ENCODE data around the gene MYH8.

Gene MYH8

DNA sequence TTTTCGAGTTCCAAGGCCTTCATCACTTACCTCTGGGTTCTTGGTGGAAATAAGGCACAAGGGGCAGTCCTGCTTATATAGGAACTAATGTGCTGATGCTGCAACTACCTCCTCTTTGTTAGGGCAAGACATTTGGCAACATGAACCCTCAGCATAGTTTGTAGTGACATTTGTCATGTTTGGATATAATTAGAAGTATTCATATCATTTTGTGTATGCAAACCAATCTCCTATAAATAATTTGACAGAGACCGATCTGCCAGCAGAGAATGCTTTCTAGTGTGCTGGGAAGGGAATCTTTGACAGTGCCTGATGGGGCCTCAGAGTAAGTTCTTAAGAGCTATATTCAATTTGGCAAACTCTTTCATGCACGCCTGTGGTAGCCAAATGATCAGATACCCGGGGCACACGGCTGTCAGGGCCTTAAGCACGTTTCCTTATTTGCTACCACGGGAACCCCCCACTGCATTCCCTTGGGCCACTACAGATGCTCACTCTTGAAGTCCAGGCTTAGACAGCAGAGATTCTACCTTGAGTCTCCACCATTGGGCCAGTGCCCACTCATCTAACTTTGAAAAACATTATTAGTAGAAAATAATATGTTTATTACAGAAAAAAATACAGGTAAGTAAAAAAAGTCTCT, at the start of gene MYH8:
TSS of gene MYH8 (minus strand) at position 51 of the 643 bp plus-strand sequence. CDS start 1,723 bp downstream, outside the sequence.
- DNase-seq = no peak

DNA sequence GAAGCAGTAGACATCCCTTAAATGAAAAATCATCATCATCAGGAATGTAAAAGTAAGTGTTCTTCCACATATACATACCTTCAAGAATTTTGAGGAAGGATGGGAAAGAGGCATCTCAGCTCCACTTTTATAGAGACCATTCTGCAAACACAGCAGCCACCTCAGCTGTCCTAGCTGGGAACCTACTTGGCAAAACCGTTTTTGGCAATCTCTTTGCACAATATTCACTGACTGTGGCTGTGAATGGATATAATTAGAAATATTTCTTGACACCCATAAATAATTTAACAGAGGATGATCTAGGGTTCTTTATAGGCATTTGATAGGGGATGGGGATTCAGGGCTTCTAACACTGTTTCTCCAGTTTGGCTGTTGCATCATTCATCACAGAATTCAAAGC, 47.7 kb upstream of the MYH8 start, which contains the start of gene MYH4:
TSS of gene MYH4 (minus strand) at position 101 of the 400 bp plus-strand sequence. CDS start 2,814 bp downstream, outside the sequence.
- DNase-seq = no peak

DNA sequence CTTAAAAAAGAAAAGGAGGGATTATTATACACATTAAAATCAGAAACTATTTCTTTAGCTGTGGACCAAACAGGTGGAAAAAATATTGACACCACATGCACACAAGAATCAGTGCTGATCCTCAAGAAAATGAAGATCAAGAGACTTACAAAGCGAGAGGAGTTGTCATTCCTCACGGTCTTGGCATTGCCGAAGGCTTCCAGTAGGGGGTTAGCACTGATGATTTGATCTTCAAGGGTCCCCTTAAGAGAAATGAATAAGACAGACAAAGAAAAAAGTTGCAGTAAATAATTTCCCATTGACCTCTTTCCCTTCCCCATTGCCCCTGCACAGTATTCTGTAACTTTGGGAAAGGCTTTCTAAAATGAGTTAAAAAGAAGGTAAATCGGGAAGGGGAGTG, 41.7 kb upstream of the MYH8 start:
- no peak for DNase-seq

DNA sequence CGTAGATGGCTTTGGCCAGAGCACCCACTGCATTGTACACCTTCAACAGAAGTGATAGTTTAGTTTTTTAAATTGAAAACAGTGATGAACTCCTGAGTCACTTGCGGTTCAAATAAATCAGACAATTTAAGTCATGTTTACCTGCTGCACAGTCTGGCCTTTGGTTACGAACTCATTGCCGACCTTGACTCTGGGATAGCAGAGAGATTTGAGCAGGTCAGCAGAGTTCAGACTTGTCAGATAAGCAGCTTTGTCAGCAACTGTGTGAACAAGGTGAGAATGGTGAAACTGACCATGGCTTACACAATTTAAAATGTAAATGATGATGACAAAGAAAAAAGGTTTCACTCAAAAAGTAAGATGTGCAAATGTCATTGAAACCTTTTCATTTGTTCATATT, 38.3 kb upstream of the MYH8 start:
- DNase-seq = no peak

DNA sequence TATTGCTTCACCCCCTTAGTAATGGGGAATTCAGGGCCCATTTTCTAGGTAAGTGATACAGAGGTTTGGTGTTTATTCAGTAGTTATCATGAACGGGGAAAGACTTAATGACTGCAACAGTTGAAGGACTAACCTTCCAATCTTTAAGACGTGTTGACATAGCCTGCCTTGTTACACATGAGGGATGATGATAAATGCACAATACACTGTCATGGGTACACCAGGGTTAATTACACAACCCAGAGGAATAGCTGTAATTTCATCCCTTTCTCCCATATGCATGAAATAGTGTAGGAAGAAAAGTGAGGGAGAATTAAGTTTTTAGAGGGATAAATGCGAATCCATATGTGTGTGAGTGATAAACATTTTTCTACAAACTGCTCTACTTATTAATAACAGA, 37.0 kb upstream of the MYH8 start:
- no peak for DNase-seq

DNA sequence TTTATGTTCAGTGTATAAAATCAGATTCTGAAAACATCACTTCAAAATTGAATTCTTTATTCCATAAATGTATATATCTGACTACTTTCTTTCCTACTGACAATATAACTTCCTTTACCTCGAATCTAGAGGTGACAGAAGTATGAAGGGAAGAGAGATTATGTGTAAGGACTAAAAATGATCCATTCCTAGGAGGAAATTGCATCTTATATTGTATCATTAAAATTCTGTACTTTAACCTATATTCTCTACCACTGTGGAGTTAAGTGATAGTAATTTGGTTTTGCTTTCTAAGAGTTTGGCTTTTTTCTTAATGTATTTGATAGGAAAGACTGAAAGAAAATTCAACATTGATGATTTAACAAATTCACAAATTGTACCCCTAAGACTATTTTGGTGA, 36.2 kb upstream of the MYH8 start:
- DNase-seq = no peak

DNA sequence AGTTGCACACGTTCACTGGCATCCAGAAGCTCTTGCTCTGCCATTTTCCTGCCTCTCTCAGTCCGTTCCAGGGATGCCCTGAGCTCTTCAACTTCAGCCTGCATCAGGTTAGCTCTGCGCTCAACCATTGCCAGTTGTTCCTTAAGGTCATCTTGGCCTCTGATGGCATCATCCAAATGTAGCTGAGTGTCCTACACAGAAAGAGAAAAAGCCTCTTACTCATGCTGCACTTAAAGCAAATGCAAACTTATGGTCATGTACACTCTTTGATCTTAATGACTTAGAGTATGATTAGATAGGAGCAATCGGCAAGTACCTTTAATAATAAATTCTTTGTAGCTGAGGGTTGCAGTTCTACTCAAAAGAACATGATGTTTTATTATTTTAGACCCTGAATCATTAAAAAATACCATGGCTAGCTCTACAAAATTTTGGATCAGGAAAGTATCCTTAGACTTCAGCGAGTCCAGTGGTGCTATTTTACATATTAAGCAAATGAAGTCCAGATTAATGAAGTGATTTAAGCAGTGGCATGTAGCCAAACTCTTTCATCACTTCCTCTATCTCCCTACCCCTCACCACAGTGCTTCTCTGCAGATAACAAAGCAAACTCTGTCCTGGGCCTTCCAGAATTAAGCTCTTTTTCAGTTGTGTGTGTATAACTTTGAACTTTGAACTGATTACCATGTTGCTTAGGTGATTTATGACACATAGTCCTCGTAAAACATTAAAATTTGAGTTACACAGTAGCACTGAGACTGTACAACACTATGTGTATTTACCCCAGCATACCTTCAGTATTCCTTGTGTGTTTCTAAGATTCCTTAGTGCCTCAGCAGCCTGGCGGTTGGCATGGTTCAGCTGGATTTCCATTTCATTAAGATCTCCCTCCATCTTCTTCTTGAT, 25.5 kb upstream of the MYH8 start:
- no peak for DNase-seq

DNA sequence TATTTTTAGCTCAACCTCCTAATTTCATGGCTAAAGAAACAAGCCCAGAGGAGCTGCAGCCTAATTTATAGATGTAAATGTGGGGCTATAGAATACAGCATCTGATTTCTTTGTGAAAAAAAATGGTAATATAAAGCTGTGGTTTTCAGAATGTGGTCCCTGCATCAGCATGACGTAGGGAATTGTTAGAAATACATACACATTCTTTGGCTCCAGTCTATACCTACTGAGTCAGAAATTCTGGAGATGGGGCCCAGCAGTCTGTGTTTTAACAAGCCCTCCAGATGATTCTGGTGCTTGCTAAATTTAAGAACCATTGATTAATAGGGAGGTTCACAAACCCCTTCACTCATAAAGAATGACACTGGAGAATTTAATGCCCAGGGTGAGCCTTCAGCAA, 18.1 kb upstream of the MYH8 start:
- DNase-seq = no peak

DNA sequence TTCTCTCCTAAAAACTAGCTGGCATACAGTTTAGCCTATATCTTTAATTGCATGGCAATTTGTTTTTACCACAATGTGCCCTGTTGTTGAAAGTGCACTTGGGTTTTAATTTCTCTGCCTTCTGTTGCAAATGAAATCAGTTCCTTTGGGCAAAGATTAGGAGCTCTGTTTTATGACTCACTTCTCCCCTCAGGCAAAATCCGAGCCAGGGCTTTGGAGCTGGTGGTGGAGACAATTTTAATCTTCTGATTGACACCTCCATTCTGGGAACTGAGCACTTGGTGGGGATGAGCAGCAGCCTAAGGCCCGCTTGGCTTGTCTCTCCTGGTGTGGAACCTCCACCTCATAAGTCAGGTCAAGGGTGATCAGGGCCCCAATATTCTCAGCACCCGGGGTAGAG, 13.3 kb upstream of the MYH8 start:
- no peak for DNase-seq

DNA sequence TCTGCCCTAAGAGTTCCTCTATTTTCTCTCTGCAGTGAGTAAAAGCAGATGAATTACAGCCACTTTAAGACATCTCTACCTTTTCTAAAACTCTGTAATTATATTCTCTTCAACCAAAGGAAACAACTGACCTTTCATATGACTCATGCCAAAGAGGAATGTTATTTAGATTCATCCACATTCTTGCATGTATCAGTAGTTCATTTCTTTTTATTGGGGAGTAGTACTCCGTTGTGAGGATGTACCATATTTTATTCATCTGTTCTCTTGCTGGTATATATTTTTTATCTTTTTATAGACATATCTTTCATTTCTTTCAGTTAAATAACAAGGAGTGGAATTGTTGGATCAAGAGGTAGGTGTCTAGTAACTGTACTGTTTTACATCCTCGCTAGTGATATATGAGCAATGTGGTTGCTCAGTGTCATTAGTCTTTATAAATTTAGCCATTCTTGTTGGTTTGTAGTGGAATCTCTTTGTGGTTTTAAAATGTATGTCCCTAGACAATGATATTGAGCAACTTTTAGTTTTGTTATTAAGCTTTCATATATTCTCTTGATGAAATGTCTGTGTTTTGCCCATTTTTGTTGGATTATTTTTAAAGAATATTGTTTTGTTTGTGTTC, 7.8 kb upstream of the MYH8 start:
- DNase-seq = no peak

DNA sequence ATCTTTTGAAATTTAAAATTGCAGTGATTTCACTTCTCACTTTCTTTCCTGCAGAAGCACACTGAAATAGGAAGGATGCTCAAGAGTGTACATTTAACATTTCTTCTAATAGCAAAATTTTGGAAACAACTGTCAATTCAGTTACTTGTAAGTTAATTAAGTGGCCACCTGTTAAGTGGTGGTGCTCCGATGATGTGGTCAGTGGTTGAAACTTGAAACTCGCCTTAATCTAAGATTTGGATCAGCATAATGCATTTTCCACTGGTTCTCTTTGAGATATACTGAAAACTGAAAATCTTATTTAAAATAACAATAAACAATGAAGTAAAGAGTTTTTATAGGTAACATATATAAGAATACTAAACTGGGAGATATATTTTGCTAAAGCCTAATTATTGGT, 7.0 kb upstream of the MYH8 start:
- no peak for DNase-seq

DNA sequence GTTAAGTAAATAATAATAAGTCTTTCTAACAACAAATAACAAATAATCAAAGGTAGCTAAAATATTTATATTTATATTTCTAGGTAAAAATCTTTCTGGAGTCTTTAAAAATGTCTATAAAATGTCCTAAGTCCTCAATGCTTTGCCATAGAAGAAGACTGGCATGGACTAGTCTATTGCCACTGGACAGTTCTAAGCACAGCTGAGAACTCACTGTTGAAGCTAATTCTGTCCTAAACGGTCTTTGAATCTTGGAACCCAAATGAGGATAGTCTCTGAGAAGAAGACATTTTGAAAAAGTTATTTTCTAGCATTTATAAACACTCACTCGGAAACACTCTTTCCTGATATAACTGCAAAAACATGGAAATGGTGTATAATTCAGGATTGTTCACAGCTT, 539 bp downstream of the MYH8 start:
- no peak for DNase-seq

DNA sequence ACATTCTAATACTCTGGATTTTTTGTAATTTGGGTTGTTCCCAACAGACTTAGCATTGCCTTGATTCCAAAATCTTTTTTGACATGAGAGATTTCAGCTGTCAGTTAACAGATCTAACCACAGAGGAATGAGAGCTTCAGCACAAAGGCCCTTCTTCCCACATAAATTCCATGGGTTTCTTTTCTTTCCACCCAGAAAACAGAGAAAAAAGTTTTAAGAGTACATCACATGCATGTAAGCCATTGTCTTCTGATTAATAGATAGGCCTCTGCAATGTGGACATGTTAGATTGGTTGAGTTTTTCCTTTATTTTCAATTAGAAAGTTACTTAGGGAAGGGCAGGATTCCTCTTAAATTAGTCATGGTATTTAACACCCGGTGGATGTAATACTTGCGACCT, 939 bp downstream of the MYH8 start:
- no peak for DNase-seq

DNA sequence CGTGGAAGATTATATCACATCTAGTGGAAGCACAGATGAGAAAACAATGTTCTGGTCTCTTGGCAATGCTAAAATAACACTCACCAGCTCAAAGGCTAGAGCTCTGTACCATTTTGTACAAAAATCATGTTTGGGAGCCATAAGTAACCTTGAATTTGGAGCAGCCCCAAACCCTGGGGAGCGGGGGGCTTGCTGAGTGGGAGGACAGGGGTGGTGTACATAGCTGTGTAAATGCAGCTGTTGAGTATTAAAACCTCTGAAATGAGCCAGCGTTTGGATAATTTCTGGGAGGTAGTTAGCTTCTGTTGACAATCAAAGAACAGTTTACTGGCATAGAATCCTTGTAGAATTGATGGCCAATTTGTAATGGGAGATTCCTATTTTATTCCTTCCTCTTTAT, 4.3 kb downstream of the MYH8 start:
- no peak for DNase-seq

DNA sequence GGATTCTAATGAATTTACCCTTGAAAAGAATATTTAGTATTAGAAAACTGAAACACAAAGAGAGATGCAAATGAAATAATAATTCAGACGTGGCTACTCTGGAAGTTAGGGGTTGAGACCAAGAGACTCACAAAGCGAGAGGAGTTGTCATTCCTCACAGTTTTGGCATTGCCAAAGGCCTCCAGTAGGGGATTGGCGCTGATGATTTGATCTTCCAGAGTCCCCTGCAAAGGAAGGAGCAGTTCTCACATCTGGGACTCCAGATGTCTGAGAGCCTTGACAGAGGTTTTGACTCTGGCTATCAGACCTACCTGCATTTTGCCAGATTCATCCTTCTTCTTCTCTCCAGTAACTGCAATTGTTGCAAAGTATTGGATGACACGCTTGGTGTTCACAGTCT, 6.6 kb downstream of the MYH8 start:
- no peak for DNase-seq

DNA sequence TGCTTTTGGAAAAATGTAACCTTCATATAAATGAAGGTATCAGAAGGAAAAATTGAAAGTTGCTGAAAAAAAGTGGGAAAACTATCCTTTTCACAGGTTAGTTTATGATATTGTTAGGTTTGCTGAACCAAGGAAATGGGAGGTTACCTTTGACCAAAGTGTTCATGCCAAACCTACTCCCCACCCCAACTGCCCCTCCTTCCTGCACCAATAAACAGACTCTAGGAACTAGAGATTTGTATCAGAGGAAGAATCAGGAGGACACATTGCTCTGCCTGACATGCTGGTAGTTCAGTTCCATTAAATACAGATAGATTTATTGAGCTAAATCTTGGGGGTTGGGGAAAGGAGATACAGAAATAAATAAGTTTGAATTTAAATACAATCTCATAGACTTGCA, 18.2 kb downstream of the MYH8 start:
- no peak for DNase-seq

DNA sequence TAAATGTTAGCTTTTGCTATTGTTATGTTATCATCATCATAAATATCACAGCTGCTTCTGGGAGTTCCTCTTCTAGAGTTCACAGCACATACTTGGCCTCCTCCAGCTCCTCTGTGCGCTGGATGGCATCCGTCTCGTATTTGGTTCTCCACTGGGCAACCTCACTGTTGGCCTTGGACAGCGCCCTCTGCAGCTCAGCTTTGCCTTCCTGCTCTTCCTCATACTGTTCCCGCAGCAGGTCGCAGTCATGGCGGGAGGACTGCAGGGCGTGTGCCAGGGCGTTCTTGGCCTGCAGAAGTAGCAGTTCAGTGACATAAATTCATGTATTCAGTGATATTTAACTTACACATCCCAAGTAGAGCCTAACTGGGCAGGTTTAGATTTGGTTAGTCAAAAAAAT, 23.4 kb downstream of the MYH8 start:
- DNase-seq = no peak

DNA sequence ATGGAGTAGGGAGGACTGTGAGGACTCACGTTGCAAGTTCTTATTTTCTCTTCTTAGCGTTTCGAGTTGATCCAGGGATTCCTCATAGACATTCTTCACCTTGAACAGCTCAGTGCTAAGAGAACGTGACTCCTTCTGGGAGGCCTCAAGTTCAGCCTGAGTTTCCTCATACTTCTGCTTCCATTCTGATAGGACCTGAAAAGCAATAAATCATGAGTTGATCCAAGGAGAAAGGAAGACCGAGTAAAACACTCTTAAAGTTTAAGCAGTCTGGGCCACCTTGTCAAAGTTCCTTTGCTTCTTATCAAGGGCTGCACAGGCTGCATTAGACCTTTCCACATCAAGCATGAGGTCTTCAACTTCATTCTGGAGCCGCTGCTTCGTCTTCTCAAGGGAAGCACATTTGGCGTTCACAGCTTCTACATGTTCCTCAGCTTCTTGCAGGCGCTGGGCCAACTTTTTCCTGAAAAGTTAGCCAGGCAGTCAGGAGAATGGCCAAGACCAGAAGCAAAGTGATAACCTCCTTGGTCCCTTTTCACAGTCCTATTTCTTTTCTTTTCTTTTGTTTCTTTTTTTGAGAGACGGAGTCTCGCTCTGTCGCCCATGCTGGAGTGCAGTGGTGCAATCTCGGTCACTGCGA, 25.1 kb downstream of the MYH8 start:
- DNase-seq = no peak

DNA sequence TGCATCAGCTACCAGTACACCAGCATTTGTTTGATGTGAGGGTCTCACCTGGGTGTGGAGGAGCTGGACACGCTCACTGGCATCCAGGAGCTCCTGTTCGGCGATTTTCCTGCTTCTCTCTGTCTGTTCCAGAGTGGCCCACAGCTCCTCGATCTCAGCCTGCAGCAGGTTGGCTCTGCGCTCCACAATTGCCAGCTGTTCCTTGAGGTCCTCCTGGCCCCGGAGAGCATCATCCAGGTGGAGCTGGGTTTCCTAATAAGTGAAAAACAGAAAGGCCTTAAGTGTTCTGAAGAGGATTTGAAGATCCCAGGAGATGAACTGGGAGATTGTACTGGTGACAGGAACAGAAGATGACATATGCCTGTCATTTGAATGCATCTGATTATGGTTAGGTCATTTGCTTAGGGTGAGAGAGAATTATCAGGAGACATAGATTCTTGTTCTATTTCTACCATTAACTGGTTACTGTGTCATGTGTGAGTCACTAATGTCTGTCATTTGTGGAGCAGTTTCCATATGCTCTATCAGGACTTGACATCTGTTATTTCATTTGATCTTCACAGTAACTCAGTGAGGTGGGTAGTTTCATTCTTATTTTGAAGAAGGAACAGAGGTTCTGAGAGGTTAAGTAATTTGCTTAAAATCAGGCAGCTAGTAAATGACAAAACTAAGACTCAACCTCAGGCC, 27.4 kb downstream of the MYH8 start:
- no peak for DNase-seq

DNA sequence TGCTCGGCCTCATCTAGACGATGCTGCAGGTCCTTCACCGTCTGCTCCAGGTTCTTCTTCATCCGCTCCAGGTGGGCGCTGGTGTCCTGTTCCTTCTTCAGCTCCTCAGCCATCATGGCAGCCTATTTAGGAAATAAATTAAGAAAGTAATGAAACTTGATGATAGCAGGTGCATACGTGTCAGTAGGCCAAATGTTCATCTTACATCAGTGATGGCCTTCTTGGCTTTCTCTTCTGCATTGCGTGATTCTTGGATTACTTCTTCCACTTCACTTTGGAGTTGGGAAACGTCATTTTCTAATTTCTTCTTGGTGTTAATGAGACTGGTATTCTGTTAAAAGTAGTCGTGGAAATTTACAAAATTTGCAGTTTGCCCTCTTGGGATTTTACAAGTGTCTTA, 28.9 kb downstream of the MYH8 start:
- DNase-seq = no peak

DNA sequence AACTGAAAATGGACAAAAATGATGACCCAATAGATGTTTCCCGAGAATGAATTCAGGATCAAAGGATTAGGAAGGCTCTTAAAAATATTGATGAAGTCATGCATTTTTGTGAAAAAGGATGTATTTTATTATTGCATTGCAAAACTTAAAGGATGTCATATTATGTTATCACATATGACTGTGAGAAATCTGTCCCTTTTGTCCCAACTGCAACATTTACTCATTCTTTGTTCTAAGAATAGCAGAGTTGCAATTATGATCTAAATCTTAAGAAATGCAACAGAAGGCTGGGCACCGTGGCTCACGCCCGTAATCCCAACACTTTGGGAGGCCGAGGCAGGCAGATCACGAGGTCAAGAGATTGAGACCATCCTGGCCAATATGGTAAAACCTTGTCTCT, 35.9 kb downstream of the MYH8 start:
- DNase-seq = no peak

DNA sequence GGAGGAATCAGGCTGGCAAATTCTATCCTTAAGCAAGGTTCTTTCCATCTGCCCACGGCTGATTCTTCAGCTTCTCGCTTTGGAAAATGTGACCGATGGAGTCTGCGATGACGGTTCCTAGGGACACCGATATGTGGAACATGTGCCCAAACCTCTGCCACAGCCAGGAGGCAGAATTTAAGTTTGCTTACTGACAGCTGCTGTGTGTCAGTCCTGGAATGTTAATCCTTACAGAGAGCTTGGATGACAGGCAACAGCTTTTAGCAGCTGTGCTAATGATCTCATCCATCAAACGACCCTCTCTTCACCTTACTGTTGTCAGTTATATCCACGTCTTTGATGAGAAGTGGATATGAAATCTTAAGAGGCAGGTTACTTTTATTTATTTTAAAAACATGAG, 37.6 kb downstream of the MYH8 start:
- no peak for DNase-seq

Measured in activated naive CD4-positive, alpha-beta T cell treated with anti-CD3 and anti-CD28 coated beads, Interleukin-2, amount 50 U/mL, for 16 hours (primary cell).